ENCODE results near the gene PDZD8. TPM values are rescaled to one million over a fixed set of nuclear protein-coding genes. Genes with fewer than 3 reads are reported as not detected.

The PDZD8 gene
- polyA plus RNA-seq, 2 of the 4 experiments (the other 2 are of a cell fraction), result 27.4 to 76.7 TPM

DNA sequence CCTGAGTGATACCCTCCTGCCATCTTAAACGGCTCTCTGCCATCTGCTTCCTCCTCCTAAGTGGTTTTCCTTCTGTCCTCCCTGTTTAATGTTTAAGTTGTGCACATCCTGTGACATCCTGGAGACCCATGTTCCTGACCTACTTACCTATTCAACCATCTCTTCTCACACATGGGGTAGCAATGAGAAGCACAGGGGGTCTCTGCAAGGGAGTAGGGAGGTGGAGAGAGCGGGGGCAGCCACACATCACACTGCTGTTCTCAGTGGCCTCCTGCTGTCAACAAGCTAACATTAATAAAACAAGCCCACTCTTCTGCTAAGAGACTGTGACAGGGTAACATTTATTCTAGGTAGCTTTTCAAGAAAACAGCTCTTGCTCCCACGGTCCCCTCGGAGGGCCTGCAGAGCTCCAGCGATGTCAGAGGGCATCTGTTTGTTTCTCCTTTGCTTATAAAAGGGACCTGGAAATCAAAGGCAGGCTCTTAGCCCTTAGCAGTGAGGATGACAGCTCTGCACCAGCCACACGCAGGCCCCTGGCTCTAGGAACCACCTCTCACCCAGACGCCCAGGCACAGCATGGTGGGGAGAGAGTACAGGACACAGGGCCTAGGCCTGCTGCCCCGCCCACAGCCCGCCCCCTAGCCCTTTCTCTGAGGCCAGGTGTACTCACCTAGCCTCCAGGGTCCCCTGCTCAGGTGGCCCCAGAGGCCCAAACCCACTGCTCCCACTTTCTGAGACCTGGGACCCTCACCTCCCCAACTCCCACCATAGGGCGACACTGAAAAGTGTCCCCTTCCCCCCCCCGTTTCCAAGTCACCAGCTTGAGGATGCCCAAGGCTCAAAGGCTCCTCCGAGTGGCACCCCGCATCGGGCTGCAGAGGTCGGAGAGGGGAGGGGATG is 135.3 kb downstream of the PDZD8 start:
- DNase-seq (ENCODE audit: low read depth in 1 of 2, low spot score in 1 of 2), result no peak
- ChIA-PET CTCF (interaction anchor here (1.2 to 2.4 kb wide), 3 partner anchors 12 to 80 kb away, joined by 4 to 15 read pairs (median 5); no protein-coding TSS in a partner anchor), POLR2A (no interaction called here)
- Histone ChIP-seq H3K4me2 (no peak overlapping the region), H3K4me3 (no peak overlapping the region), H3K4me1 (0 out of 3 replicates have a peak, but pooled peaks cover 3% of the 10 kb centered on the region), H3K9me3 (no peaks in the 10 kb centered on the region), H3K27ac (no peak overlapping the region)
- no peak for TF ChIP-seq EHMT2 (IDR thresholded peaks at IDR 0.05; ENCODE audit: low read depth)
- TF ChIP-seq HOXB13 (CRISPR knock-in tag; IDR thresholded peaks at IDR 0.05; ENCODE audit: low read depth), result no peak
- no peak for TF ChIP-seq MAFK (IDR thresholded peaks at IDR 0.05; ENCODE audit: partially characterized antibody)
- no peak for TF ChIP-seq TFCP2L1 (CRISPR knock-in tag; IDR thresholded peaks at IDR 0.05)
- TF ChIP-seq ZNF302 (CRISPR knock-in tag; IDR thresholded peaks at IDR 0.05), result no peak
- no peak for TF ChIP-seq JUN (IDR thresholded peaks at IDR 0.05)
- no peak for TF ChIP-seq KDM1A (IDR thresholded peaks at IDR 0.05; ENCODE audit: low read depth)
- TF ChIP-seq, protein P1, sequence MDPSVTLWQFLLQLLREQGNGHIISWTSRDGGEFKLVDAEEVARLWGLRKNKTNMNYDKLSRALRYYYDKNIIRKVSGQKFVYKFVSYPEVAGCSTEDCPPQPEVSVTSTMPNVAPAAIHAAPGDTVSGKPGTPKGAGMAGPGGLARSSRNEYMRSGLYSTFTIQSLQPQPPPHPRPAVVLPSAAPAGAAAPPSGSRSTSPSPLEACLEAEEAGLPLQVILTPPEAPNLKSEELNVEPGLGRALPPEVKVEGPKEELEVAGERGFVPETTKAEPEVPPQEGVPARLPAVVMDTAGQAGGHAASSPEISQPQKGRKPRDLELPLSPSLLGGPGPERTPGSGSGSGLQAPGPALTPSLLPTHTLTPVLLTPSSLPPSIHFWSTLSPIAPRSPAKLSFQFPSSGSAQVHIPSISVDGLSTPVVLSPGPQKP (IDR thresholded peaks at IDR 0.05; ENCODE audit: low read depth, low read length), result no peak
- TF ChIP-seq EP300 (IDR thresholded peaks at IDR 0.05), result no peak
- TF ChIP-seq SREBF2 (IDR thresholded peaks at IDR 0.05), result no peak
- no peak for TF ChIP-seq CHD4 (IDR thresholded peaks at IDR 0.05; ENCODE audit: borderline replicate concordance)
- TF ChIP-seq MYC (IDR thresholded peaks at IDR 0.05; ENCODE audit: borderline replicate concordance, low read length), result no peak
- no peak for TF ChIP-seq HDAC2 (IDR thresholded peaks at IDR 0.05)
- TF ChIP-seq HOXB5 (CRISPR knock-in tag; IDR thresholded peaks at IDR 0.05), result no peak
- TF ChIP-seq ZFP36 (IDR thresholded peaks at IDR 0.05; ENCODE audit: borderline replicate concordance, partially characterized antibody), result no peak
- no peak for TF ChIP-seq FOXS1 (CRISPR knock-in tag; IDR thresholded peaks at IDR 0.05)
- no peak for TF ChIP-seq KDM5A (IDR thresholded peaks at IDR 0.05)
- no peak for TF ChIP-seq MAZ (IDR thresholded peaks at IDR 0.05; ENCODE audit: borderline replicate concordance, low read depth, low read length)
- TF ChIP-seq CBX8 (IDR thresholded peaks at IDR 0.05), result no peak
- peak in 1 of 2 experiments; percentile 24; a peak in 2 of 6 replicates for ATAC-seq
- WGBS (ENCODE audit: missing lambda C conversion rate), result 75% methylated on average over 11 of the region's 15 CpGs
- FAIRE-seq, result no peak

- H3K4me3 ChIP-seq, result no peak overlapping the region
- 0 out of 3 replicates have a peak, but pooled peaks cover 3% of the 10 kb centered on the region for H3K4me1 ChIP-seq
- 94% methylated on average over 8 of the region's 8 CpGs for WGBS (ENCODE audit: missing lambda C conversion rate)
- POLR2A ChIA-PET, result no interaction called here
- no peak for ATAC-seq
- no peak overlapping the region for H3K27ac ChIP-seq
- H3K9me3 ChIP-seq, result no peaks in the 10 kb centered on the region
- CTCF ChIA-PET, result interaction anchor here (2.4 kb wide), 1 partner anchor 22 kb away, joined by 15 read pairs; no protein-coding TSS in a partner anchor
- no peak overlapping the region for H3K4me2 ChIP-seq
- DNase-seq (ENCODE audit: low read depth in 1 of 2, low spot score in 1 of 2), result no peak
- TF ChIP-seq HOXB5 (CRISPR knock-in tag; IDR thresholded peaks at IDR 0.05) (no peak), KDM1A (IDR thresholded peaks at IDR 0.05; ENCODE audit: low read depth) (no peak), EHF (CRISPR knock-in tag; IDR thresholded peaks at IDR 0.05) (no peak), JUN (IDR thresholded peaks at IDR 0.05) (no peak), NR3C1 (IDR thresholded peaks at IDR 0.05) (no peak), GATA3 (IDR thresholded peaks at IDR 0.05; ENCODE audit: borderline replicate concordance) (no peak), NFE2L2 (conservative IDR thresholded peaks at IDR 0.05; ENCODE audit: low read length) (no peak), RCOR1 (IDR thresholded peaks at IDR 0.05; ENCODE audit: low read depth, low read length) (no peak), BHLHE40 (IDR thresholded peaks at IDR 0.05; ENCODE audit: low read depth, low read length) (no peak), POLR2A (IDR thresholded peaks at IDR 0.05; ENCODE audit: low read length) (no peak), FOSL2 (IDR thresholded peaks at IDR 0.05) (no peak), FOSL2 (CRISPR knock-in tag; IDR thresholded peaks at IDR 0.05) (no peak), HDAC2 (IDR thresholded peaks at IDR 0.05) (no peak), CBX8 (IDR thresholded peaks at IDR 0.05) (no peak), SREBF2 (IDR thresholded peaks at IDR 0.05) (no peak), CBX2 (IDR thresholded peaks at IDR 0.05; ENCODE audit: borderline replicate concordance, low read depth) (no peak), REST (IDR thresholded peaks at IDR 0.05) (no peak), TP53 (CRISPR knock-in tag; IDR thresholded peaks at IDR 0.05) (no peak)
- FAIRE-seq, result no peak
Measured at GRCh38 chr10:117239051-117239450, 136.2 kb downstream of the PDZD8 start.

All from A549 (cell line).